ENCODE data around the gene PCCA.

Gene PCCA

DNA sequence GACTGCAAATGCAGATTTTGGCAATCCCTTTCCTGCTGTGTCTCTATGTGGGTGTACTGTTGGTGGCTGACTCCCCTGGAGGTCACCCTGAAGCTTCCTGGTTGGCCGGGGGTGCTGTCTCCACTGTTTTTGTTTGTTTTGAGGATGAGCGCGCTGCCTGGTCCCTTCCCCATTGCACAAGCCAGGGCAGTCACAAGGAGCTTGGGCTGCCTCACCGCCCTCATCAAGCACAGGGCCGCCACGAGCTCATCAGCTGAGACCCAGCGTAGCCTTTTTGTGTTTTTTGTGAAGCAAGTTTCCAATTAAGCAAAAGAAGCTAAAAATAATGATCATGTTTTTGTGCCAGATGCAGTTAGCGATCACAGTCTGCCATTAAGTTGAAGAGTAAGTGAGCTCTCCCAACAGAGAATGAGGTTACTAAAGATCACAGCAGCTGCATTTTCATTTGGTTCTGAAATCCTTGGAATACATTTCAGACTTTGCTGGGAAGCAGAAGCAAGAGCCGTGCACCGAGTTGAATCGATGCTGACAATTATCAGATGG, 441.8 kb downstream of the PCCA start:
- Histone ChIP-seq H3K4me1 (ENCODE audit: control insufficient read depth in 1 of 2, insufficient read depth in 2 of 2, low read length in 2 of 2) (no peaks in the 10 kb centered on the region), H3K27ac (ENCODE audit: low read length) (no peak overlapping the region), H3K9me3 (ENCODE audit: control insufficient read depth in 1 of 2, low read length in 2 of 2) (no peaks in the 10 kb centered on the region), H3K36me3 (ENCODE audit: control insufficient read depth in 1 of 2, insufficient read depth in 2 of 2, low read length in 2 of 2) (peaks cover 21 to 26% of the 10 kb centered on the region in 2 donors), H3K27me3 (ENCODE audit: low read depth, low read length) (no peaks in the 10 kb centered on the region), H3K4me3 (ENCODE audit: low read depth in 1 of 2, low read length in 2 of 2) (no peak overlapping the region)

DNA sequence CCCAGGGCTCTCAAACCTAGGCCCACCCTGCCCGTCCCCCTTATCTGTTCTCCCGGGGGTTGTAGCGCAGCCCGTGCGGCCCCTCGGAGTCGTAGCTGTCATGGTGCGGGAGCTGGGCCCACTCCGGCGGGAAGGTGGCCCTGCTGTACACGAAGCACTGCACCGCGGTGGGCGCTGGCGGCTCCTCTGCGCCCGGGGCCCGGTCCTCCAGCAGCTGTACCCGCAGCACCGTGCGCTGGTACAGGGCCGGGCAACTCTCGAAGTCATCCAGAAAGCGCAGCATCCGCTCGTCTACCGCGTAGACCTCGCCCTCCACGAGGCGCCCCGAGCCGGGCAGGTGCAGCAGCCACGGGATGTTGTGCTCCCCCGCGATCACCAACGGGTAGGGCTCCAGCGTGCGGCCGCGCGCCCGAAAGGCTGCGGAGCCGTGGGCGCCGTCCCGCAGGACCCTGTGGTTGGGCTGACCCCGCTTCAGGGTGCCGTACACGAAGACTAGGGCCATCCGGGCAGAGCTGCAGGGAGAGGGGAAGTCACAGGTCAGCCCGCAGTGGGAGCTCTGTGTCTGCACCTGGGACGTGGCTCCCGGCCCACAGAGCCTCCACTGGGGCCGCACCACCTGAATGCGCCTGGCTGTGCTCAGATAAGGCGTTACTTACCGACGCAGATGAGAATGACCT, 443.3 kb downstream of the PCCA start:
- no peaks in the 10 kb centered on the region for H3K9me3 ChIP-seq (ENCODE audit: control insufficient read depth in 1 of 2, low read length in 2 of 2)
- no peak overlapping the region for H3K27ac ChIP-seq (ENCODE audit: low read length)
- H3K4me3 ChIP-seq (ENCODE audit: low read depth in 1 of 2, low read length in 2 of 2), result no peak overlapping the region
- H3K36me3 ChIP-seq (ENCODE audit: control insufficient read depth in 1 of 2, insufficient read depth in 2 of 2, low read length in 2 of 2), result peaks cover 20 to 21% of the 10 kb centered on the region in 2 donors
- H3K27me3 ChIP-seq (ENCODE audit: low read depth, low read length), result no peaks in the 10 kb centered on the region
- H3K4me1 ChIP-seq (ENCODE audit: control insufficient read depth in 1 of 2, insufficient read depth in 2 of 2, low read length in 2 of 2), result no peaks in the 10 kb centered on the region

DNA sequence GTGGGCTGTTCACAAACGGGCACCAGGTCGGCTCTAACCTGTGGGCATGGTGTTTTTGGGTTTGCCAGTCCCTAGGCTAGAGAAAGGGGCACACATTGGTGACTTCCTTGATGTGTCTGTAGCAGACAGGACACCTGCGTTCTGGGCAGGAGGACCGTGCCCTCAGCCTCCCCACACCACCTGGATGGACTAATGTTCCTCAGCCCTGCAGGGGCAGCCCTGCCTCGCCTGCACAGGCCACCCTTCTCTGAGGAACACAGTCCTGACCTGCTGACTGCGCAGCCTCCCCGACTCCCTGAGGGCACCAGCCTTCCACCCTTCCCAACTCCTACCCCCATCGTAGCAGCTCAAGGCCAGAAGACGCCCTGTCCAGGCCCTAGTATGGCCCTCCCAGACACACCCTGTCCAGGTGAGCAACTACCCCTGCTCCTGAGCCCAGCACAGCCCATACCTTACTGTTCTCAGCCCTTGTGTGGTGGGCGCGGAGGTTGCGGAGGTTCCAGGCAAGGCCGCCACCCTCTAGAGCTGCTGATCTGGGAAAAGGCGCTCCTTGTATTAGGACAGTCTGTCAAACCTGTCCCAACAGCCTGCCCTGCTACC, 444.0 kb downstream of the PCCA start:
- no peaks in the 10 kb centered on the region for H3K4me1 ChIP-seq (ENCODE audit: control insufficient read depth in 1 of 2, insufficient read depth in 2 of 2, low read length in 2 of 2)
- peaks cover 15% of the 10 kb centered on the region in 2 donors for H3K36me3 ChIP-seq (ENCODE audit: control insufficient read depth in 1 of 2, insufficient read depth in 2 of 2, low read length in 2 of 2)
- H3K27ac ChIP-seq (ENCODE audit: low read length), result no peak overlapping the region
- H3K27me3 ChIP-seq (ENCODE audit: low read depth, low read length), result no peaks in the 10 kb centered on the region
- no peak overlapping the region for H3K4me3 ChIP-seq (ENCODE audit: low read depth in 1 of 2, low read length in 2 of 2)
- H3K9me3 ChIP-seq (ENCODE audit: control insufficient read depth in 1 of 2, low read length in 2 of 2), result no peaks in the 10 kb centered on the region

DNA sequence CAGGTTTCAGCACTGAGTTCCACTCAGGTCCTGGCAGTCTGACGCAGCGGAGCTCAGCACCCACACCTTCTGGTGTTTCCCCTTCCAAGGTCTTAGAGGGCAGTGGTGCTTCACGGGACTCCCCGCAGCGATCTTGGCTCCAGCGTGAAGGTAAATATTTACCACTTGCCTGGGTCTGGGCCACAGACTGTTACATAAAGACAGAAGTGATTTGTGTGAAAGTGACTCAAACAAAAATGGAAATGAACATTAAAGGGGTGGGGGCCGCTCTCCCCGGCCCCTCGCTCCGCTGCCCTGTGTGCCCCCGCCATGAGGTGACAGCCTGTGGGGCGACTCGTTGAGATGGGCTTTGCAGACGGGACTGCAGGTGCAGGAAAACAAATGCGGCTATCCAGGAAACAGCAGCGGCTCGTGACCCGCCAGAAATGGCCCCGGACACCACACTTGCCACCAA, 444.7 kb downstream of the PCCA start:
- H3K4me3 ChIP-seq (ENCODE audit: low read depth in 1 of 2, low read length in 2 of 2), result no peak overlapping the region

DNA sequence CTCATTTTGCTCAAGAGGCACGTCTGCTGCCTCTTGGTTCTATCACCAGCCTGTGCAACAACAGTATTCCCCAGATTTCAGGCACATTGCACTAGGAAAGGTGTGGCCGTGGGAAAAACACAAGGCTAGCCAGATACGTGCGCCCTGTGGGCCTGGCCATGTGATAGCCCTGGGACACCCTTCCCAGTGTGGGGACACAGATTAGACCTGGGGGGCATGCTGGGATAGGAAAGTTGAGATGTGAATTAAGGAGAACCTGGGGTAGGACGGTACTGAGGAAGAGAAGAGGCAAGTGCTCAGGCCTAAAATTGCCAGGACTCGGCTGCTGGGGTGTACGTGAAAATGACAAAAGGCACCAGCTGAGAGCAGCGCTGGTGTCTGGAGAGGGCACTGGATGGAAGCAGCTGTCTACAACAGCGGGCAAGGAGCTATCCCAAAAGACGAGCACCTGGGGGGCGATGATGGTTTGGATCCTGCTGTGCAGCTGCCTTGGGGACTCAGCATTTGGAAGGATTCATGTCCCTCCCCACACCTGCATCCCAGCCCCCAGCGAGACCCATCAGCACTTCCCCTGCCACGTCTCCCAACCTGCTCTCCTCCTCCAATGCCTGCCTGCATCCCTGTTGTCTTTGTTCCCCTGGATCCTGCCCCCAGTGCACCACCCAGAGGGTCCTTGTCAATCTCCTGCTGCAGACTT, 445.4 kb downstream of the PCCA start:
- Histone ChIP-seq H3K27me3 (ENCODE audit: low read depth, low read length) (no peaks in the 10 kb centered on the region), H3K9me3 (ENCODE audit: control insufficient read depth in 1 of 2, low read length in 2 of 2) (no peaks in the 10 kb centered on the region), H3K36me3 (ENCODE audit: control insufficient read depth in 1 of 2, insufficient read depth in 2 of 2, low read length in 2 of 2) (peaks cover 9 to 14% of the 10 kb centered on the region in 2 donors), H3K27ac (ENCODE audit: low read length) (no peak overlapping the region), H3K4me3 (ENCODE audit: low read depth in 1 of 2, low read length in 2 of 2) (no peak overlapping the region), H3K4me1 (ENCODE audit: control insufficient read depth in 1 of 2, insufficient read depth in 2 of 2, low read length in 2 of 2) (no peaks in the 10 kb centered on the region)

More for the DNA sequence above, 444.7 kb downstream of the PCCA start:
- Histone ChIP-seq H3K27ac (ENCODE audit: low read length) (no peak overlapping the region), H3K36me3 (ENCODE audit: control insufficient read depth in 1 of 2, insufficient read depth in 2 of 2, low read length in 2 of 2) (peaks cover 12 to 15% of the 10 kb centered on the region in 2 donors), H3K27me3 (ENCODE audit: low read depth, low read length) (no peaks in the 10 kb centered on the region), H3K9me3 (ENCODE audit: control insufficient read depth in 1 of 2, low read length in 2 of 2) (no peaks in the 10 kb centered on the region), H3K4me1 (ENCODE audit: control insufficient read depth in 1 of 2, insufficient read depth in 2 of 2, low read length in 2 of 2) (no peaks in the 10 kb centered on the region)

DNA sequence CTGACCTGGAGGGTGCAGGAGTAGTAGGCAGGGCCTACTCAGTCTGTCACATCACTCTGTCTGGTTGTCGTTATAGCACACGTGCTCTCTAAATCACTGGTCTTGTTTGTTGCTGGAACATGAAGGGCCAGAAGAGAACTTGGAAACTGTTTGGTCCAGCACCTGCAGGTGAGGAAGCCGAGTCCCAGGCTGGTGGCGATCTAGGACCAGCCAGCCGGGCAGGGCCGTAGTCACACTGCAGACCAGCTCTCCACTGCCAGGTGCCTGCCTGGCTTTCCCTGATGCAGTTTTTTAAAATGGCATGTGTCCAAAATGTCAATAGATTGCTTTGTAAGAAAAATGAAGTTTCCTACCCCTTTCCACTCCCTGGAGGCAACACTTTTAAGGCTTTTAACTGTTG, 446.0 kb downstream of the PCCA start:
- no peak overlapping the region for H3K4me3 ChIP-seq (ENCODE audit: low read depth in 1 of 2, low read length in 2 of 2)
- H3K36me3 ChIP-seq (ENCODE audit: control insufficient read depth in 1 of 2, insufficient read depth in 2 of 2, low read length in 2 of 2), result peaks cover 5 to 9% of the 10 kb centered on the region in 2 donors
- no peaks in the 10 kb centered on the region for H3K27me3 ChIP-seq (ENCODE audit: low read depth, low read length)
- no peaks in the 10 kb centered on the region for H3K4me1 ChIP-seq (ENCODE audit: control insufficient read depth in 1 of 2, insufficient read depth in 2 of 2, low read length in 2 of 2)
- no peak overlapping the region for H3K27ac ChIP-seq (ENCODE audit: low read length)
- H3K9me3 ChIP-seq (ENCODE audit: control insufficient read depth in 1 of 2, low read length in 2 of 2), result no peaks in the 10 kb centered on the region

DNA sequence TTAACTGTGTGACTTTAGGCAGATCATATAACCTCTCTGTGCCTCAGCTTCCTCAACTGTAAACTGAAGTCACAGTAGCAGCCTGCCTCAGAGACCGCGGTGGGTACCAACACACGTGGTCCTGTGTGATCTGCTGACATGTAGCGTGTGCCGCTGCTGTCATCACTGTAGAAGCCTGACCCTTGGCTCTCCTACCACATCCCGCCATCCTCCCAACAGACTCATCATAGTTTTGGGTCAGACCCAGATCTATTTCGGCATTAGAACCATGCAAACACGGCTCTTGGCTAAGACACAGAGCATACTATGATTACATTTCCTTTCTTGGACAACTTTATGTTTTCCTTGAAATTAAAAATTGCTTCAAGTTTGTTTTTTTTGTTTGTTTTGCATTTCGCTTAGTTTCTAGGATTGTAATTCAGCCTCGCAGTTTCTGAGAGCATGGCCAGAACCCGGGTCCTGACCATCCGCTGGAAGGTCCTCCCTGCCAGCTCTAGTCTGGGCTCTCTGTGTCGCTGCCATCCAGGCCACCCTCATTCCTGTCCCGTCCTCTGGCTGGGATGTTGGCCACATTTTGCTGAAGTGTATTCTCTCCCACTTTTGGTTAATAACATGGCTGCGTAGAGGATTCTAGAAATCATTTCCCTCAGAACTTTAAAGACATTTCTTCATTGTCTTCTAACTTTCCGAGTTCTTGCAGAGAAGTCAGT, 446.7 kb downstream of the PCCA start:
- no peak overlapping the region for H3K27ac ChIP-seq (ENCODE audit: low read length)
- H3K4me3 ChIP-seq (ENCODE audit: low read depth in 1 of 2, low read length in 2 of 2), result no peak overlapping the region
- no peaks in the 10 kb centered on the region for H3K9me3 ChIP-seq (ENCODE audit: control insufficient read depth in 1 of 2, low read length in 2 of 2)
- no peaks in the 10 kb centered on the region for H3K4me1 ChIP-seq (ENCODE audit: control insufficient read depth in 1 of 2, insufficient read depth in 2 of 2, low read length in 2 of 2)
- H3K36me3 ChIP-seq (ENCODE audit: control insufficient read depth in 1 of 2, insufficient read depth in 2 of 2, low read length in 2 of 2), result peaks cover 0 to 9% of the 10 kb centered on the region in 2 donors
- no peaks in the 10 kb centered on the region for H3K27me3 ChIP-seq (ENCODE audit: low read depth, low read length)

DNA sequence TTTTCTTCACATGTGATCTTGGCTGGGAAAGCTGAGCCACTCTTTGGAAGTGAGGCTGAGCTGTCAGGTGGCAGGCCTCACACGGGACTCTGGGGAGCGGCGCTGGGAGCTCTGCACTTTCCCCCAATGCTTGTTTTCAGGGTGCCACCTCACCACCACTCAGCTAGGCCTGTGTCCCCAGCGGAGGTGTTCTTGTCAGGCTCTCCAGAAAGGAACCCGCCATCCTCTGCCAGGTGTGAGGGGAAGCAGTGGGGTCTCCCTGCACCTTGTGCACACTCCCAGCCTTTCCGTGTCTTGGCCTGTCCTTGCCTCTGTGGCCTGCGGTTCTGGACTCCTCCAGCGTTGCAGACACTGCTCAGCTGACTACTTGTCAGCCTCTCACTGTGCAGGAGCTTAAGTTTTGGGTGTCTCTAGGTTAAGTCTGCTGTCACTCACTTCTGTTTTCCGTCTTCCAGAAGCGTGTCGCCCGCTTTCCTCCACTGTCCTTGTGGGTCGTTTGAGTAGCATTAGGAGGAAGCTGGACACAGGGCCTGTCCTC, 447.8 kb downstream of the PCCA start:
- no peaks in the 10 kb centered on the region for H3K9me3 ChIP-seq (ENCODE audit: control insufficient read depth in 1 of 2, low read length in 2 of 2)
- no peak overlapping the region for H3K27ac ChIP-seq (ENCODE audit: low read length)

DNA sequence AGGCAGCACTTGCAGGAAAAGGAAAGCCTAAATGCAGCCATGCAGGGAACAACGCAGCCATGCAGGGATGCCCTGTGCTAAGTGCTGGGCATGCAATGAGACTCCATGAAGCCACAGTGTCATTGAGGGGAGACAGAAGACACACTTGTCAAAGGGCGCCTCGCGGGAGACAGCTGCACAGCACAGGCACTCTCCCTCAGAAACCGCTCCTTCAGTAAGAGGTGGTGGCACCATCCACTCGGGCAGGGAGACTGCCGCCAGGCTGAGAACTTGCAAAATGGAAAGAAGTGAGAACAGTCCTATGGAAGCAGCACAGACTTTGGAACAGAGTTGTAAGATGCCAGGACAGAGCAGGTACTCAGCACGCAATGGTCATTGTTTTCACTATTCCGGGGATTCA, 448.6 kb downstream of the PCCA start:
- Histone ChIP-seq H3K4me1 (ENCODE audit: control insufficient read depth in 1 of 2, insufficient read depth in 2 of 2, low read length in 2 of 2) (no peaks in the 10 kb centered on the region), H3K27ac (ENCODE audit: low read length) (no peak overlapping the region), H3K9me3 (ENCODE audit: control insufficient read depth in 1 of 2, low read length in 2 of 2) (no peaks in the 10 kb centered on the region), H3K36me3 (ENCODE audit: control insufficient read depth in 1 of 2, insufficient read depth in 2 of 2, low read length in 2 of 2) (peaks cover 0 to 2% of the 10 kb centered on the region in 2 donors), H3K27me3 (ENCODE audit: low read depth, low read length) (no peaks in the 10 kb centered on the region), H3K4me3 (ENCODE audit: low read depth in 1 of 2, low read length in 2 of 2) (no peak overlapping the region)

More for the DNA sequence above, 447.8 kb downstream of the PCCA start:
- H3K4me3 ChIP-seq (ENCODE audit: low read depth in 1 of 2, low read length in 2 of 2), result no peak overlapping the region
- H3K36me3 ChIP-seq (ENCODE audit: control insufficient read depth in 1 of 2, insufficient read depth in 2 of 2, low read length in 2 of 2), result peaks cover 0 to 9% of the 10 kb centered on the region in 2 donors
- H3K4me1 ChIP-seq (ENCODE audit: control insufficient read depth in 1 of 2, insufficient read depth in 2 of 2, low read length in 2 of 2), result no peaks in the 10 kb centered on the region
- no peaks in the 10 kb centered on the region for H3K27me3 ChIP-seq (ENCODE audit: low read depth, low read length)

DNA sequence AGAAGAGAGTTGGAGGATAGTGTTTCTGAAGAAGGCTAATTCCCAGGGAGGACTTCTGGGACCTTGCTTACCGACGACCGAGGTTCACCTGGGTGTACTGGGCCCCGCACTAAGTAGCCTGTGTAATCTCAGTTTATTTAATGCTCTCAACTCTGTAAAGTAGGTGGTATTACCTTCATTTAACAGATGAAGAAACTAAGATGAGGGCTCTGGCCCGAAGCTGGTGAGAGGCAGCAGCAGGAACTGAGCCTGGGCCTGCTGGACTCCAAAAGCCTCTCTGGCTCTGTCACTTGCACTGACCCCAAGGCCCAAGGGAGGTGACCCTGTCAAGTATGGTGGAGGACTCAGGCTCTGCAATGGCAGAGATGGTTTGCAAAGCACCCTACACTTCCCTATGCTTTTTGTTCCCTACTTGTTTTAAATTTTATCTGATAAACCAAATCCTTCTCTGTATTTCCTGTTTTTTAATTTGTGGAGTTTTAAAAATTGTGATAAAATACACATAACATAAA, 449.1 kb downstream of the PCCA start:
- Histone ChIP-seq H3K27ac (ENCODE audit: low read length) (no peak overlapping the region), H3K4me3 (ENCODE audit: low read depth in 1 of 2, low read length in 2 of 2) (no peak overlapping the region), H3K36me3 (ENCODE audit: control insufficient read depth in 1 of 2, insufficient read depth in 2 of 2, low read length in 2 of 2) (no peaks in the 10 kb centered on the region), H3K9me3 (ENCODE audit: control insufficient read depth in 1 of 2, low read length in 2 of 2) (no peaks in the 10 kb centered on the region), H3K27me3 (ENCODE audit: low read depth, low read length) (no peaks in the 10 kb centered on the region), H3K4me1 (ENCODE audit: control insufficient read depth in 1 of 2, insufficient read depth in 2 of 2, low read length in 2 of 2) (no peaks in the 10 kb centered on the region)

Measured in muscle layer of duodenum (tissue), 2 donors.